Esophagus muscularis mucosa (tissue), 3 donors: ENCODE results near the gene COQ9.

Experiments used
- CTCF ChIP-seq, 3 experiments: fragments of 200-600 bp in 2 of 3; fragments of 450-650 bp in 1 of 3; sonication (generic) in 2 of 3; IDR thresholded peaks; one replicate each; pipeline ENCODE4 v1.5.1; 2017 to 2019; ENCODE audit warnings: antibody characterized with exemption in 3 of 3, mild to moderate bottlenecking in 2 of 3, moderate library complexity in 1 of 3
- EP300 ChIP-seq: sonication (generic); formaldehyde crosslinking; IDR thresholded peaks from one replicate; pipeline ENCODE4 v1.6.1; 2017; ENCODE audit warnings: antibody characterized with exemption

GRCh38 chr16:57412584-57412983 is 34.7 kb upstream of the COQ9 start:
- TF ChIP-seq CTCF (IDR thresholded peaks at IDR 0.05) (no peak), EP300 (no peak)
